ENCODE data around the gene KAT7. TPM values are rescaled to one million over a fixed set of nuclear protein-coding genes. Genes with fewer than 3 reads are reported as not detected.

The KAT7 gene
- total and polyA plus RNA-seq, 5 donors, result 17.5 to 68.2 (median 56.2) TPM

DNA sequence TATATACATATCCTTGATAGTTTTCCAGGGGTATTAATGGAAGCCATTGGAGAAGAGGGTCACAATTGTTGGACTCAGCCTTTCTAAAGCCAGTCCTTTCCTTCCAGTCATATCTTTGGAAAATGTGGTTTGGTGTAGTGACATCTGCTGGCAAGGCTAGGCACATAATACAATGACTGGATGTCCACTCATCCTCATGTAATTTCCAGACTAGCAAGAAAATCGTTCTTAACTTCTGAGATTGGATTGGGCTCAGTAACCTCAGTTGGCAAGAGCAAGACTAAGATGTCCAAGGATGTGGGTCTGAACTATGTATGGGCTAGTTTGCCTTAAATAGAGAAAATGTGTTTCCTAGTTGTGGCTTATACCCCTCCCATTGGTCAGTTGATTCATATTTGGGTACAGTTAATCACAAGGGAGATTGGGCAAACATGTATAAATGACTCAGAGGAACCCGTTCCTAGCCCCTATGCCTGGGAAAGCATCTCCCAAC is 8.7 kb upstream of the KAT7 start:
- Histone ChIP-seq H3K27ac (ENCODE audit: low read length) (no peak overlapping the region), H3K9me3 (ENCODE audit: control insufficient read depth, low read length) (no peaks in the 10 kb centered on the region), H3K4me3 (ENCODE audit: low read length) (no peak overlapping the region)

GRCh38 chr17:49783071-49783715 is 5.3 kb upstream of the KAT7 start:
- intact Hi-C loops (cut with DNase I), result loop anchor here in 2 of 4 donors (10.0 kb wide), 1 partner anchor 208 kb away; the partner anchor contains the start of gene NXPH3 (in 2 of the 2)
- ATAC-seq (no peak), DNase-seq (peak in 1 of 3 donors; percentile 71)

More for the DNA sequence above, 8.7 kb upstream of the KAT7 start:
- Histone ChIP-seq H3K4me1 (ENCODE audit: control insufficient read depth, insufficient read depth, low read length) (peaks cover 5% of the 10 kb centered on the region), H3K27me3 (ENCODE audit: control insufficient read depth, insufficient read depth) (no peaks in the 10 kb centered on the region)
- WGBS, result 14% methylated on average over 2 of the region's 2 CpGs
- ATAC-seq (peak; percentile 49 to 64), DNase-seq (no peak)
- intact Hi-C loops (cut with DNase I), result loop anchor here in 3 of 4 donors (5.0 to 10.0 kb wide), 3 partner anchors 72 to 207 kb away; partner anchors contain the start of genes NXPH3 (in 2 of the 3) and SLC35B1 (in 2 of the 3)

GRCh38 chr17:49783791-49784190 is 4.7 kb upstream of the KAT7 start:
- Histone ChIP-seq H3K27ac (ENCODE audit: low read length) (peak overlapping the region; percentile 6), H3K4me3 (ENCODE audit: low read length) (no peak overlapping the region), H3K4me1 (ENCODE audit: control insufficient read depth, insufficient read depth, low read length) (no peaks in the 10 kb centered on the region), H3K27me3 (ENCODE audit: control insufficient read depth, insufficient read depth) (no peaks in the 10 kb centered on the region), H3K9me3 (ENCODE audit: control insufficient read depth, low read length) (no peaks in the 10 kb centered on the region)
- intact Hi-C loops (cut with DNase I), result loop anchor here in 2 of 4 donors (10.0 kb wide), 1 partner anchor 209 kb away; the partner anchor contains the start of gene NXPH3 (in 2 of the 2)
- no peak for ATAC-seq
- no peak for DNase-seq

More at GRCh38 chr17:49783071-49783715, 5.3 kb upstream of the KAT7 start:
- H3K9me3 ChIP-seq (ENCODE audit: control insufficient read depth, low read length), result no peaks in the 10 kb centered on the region
- 49% methylated on average over 3 of the region's 3 CpGs for WGBS
- peak overlapping the region; percentile 2 for H3K27ac ChIP-seq (ENCODE audit: low read length)
- H3K27me3 ChIP-seq (ENCODE audit: control insufficient read depth, insufficient read depth), result no peaks in the 10 kb centered on the region
- H3K4me3 ChIP-seq (ENCODE audit: low read length), result no peak overlapping the region
- H3K4me1 ChIP-seq (ENCODE audit: control insufficient read depth, insufficient read depth, low read length), result no peaks in the 10 kb centered on the region

DNA sequence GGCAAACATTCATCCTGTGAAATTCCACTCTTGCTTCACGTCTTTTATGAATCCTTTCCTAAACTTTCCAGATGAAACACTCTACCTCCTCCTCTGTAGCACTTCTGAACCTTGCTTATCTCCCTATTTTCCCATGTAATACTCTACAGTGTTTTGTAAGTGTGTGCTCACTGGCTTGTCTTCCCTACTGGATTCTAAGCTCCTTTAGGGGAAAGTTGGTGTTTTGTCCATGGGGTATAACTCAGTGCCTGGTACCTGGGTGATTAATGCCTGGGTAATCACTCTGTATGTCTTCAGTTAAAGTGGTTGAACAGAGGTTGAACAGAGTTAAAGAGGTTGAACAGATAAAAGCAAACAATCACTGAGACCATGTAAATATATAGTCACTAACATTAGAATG is 3.8 kb upstream of the KAT7 start:
- no peak for ATAC-seq
- Histone ChIP-seq H3K9me3 (ENCODE audit: control insufficient read depth, low read length) (no peaks in the 10 kb centered on the region), H3K27me3 (ENCODE audit: control insufficient read depth, insufficient read depth) (no peaks in the 10 kb centered on the region), H3K4me1 (ENCODE audit: control insufficient read depth, insufficient read depth, low read length) (no peaks in the 10 kb centered on the region), H3K27ac (ENCODE audit: low read length) (no peak overlapping the region), H3K4me3 (ENCODE audit: low read length) (no peak overlapping the region)
- no peak for DNase-seq
- intact Hi-C loops (cut with DNase I), result loop anchor here in 3 of 4 donors (5.0 to 10.0 kb wide), 2 partner anchors 77 to 210 kb away; partner anchors contain the start of genes NXPH3 (in 2 of the 3) and SLC35B1 (in 1 of the 3)
- WGBS, result 58% methylated on average over 1 of the region's 1 CpG

- Histone ChIP-seq H3K4me3 (ENCODE audit: low read length) (peak overlapping the region; percentile 83), H3K9me3 (ENCODE audit: control insufficient read depth, low read length) (no peaks in the 10 kb centered on the region), H3K27ac (ENCODE audit: low read length) (peak overlapping the region; percentile 99), H3K27me3 (ENCODE audit: control insufficient read depth, insufficient read depth) (no peaks in the 10 kb centered on the region), H3K4me1 (ENCODE audit: control insufficient read depth, insufficient read depth, low read length) (peaks cover 2% of the 10 kb centered on the region)
- DNase-seq (peak in 1 of 3 donors; percentile 56), ATAC-seq (no peak)
- intact Hi-C loops (cut with DNase I), result loop anchor here in 3 of 4 donors (5.0 to 10.0 kb wide), 2 partner anchors 81 to 213 kb away; partner anchors contain the start of genes NXPH3 (in 2 of the 3) and SLC35B1 (in 1 of the 3)
- 1% methylated on average over 17 of the region's 17 CpGs for WGBS
These were observed 500 bp upstream of the KAT7 start for GRCh38 chr17:49787884-49788477.

DNA sequence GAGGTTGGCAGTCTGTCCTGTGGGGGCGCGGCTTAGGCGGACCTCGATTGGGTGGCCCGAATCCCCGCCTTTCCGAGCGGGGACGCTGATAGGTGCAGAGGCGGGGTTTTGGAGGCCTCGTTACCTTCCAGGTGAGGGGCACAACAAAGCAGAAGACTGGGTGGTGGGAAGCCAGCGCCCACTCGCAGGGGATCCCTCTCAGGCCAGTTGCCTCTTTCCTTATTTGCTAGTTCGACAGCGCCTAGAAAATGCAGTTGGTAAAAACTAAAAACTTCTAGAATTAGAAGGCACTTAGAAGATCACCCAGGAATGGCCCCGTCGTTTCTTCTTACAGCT is 730 bp downstream of the KAT7 start:
- H3K4me3 ChIP-seq (ENCODE audit: low read length), result peak overlapping the region; percentile 42
- H3K9me3 ChIP-seq (ENCODE audit: control insufficient read depth, low read length), result no peaks in the 10 kb centered on the region
- no peaks in the 10 kb centered on the region for H3K27me3 ChIP-seq (ENCODE audit: control insufficient read depth, insufficient read depth)
- peak overlapping the region; percentile 19 for H3K27ac ChIP-seq (ENCODE audit: low read length)
- DNase-seq, result no peak
- 5% methylated on average over 17 of the region's 17 CpGs for WGBS
- peaks cover 2% of the 10 kb centered on the region for H3K4me1 ChIP-seq (ENCODE audit: control insufficient read depth, insufficient read depth, low read length)
- ATAC-seq, result no peak
- intact Hi-C loops (cut with DNase I), result loop anchor here in 3 of 4 donors (5.0 to 10.0 kb wide), 2 partner anchors 82 to 214 kb away; partner anchors contain the start of genes NXPH3 (in 2 of the 3) and SLC35B1 (in 1 of the 3)

GRCh38 chr17:49793309-49793708 is 4.8 kb downstream of the KAT7 start:
- Histone ChIP-seq H3K27ac (ENCODE audit: low read length) (no peak overlapping the region), H3K4me1 (ENCODE audit: control insufficient read depth, insufficient read depth, low read length) (peaks cover 2% of the 10 kb centered on the region), H3K9me3 (ENCODE audit: control insufficient read depth, low read length) (no peaks in the 10 kb centered on the region), H3K27me3 (ENCODE audit: control insufficient read depth, insufficient read depth) (no peaks in the 10 kb centered on the region), H3K4me3 (ENCODE audit: low read length) (no peak overlapping the region)
- intact Hi-C loops (cut with DNase I), result loop anchor here in 1 of 4 donors (10.0 kb wide), 1 partner anchor 51 kb away; the partner anchor contains the start of gene TAC4
- no peak for ATAC-seq
- DNase-seq, result no peak
- 87% methylated on average over 3 of the region's 3 CpGs for WGBS

GRCh38 chr17:49795372-49795771 is 6.9 kb downstream of the KAT7 start:
- Histone ChIP-seq H3K4me1 (ENCODE audit: control insufficient read depth, insufficient read depth, low read length) (no peaks in the 10 kb centered on the region), H3K4me3 (ENCODE audit: low read length) (no peak overlapping the region), H3K27ac (ENCODE audit: low read length) (no peak overlapping the region), H3K9me3 (ENCODE audit: control insufficient read depth, low read length) (no peaks in the 10 kb centered on the region), H3K27me3 (ENCODE audit: control insufficient read depth, insufficient read depth) (no peaks in the 10 kb centered on the region)
- intact Hi-C loops (cut with DNase I), result loop anchor here in 1 of 4 donors (10.0 kb wide), 1 partner anchor 49 kb away; the partner anchor contains the start of gene TAC4
- WGBS, result 84% methylated on average over 5 of the region's 5 CpGs
- ATAC-seq (no peak), DNase-seq (no peak)

GRCh38 chr17:49798182-49798581 is 9.7 kb downstream of the KAT7 start:
- WGBS, result 71% methylated on average over 8 of the region's 8 CpGs
- intact Hi-C loops (cut with DNase I), result loop anchor here in 1 of 4 donors (10.0 kb wide), 1 partner anchor 47 kb away; the partner anchor contains the start of gene TAC4
- peak; percentile 15 to 32 for ATAC-seq
- Histone ChIP-seq H3K9me3 (ENCODE audit: control insufficient read depth, low read length) (no peaks in the 10 kb centered on the region), H3K4me3 (ENCODE audit: low read length) (no peak overlapping the region), H3K27ac (ENCODE audit: low read length) (peak overlapping the region; percentile 67), H3K4me1 (ENCODE audit: control insufficient read depth, insufficient read depth, low read length) (peaks cover 1% of the 10 kb centered on the region), H3K27me3 (ENCODE audit: control insufficient read depth, insufficient read depth) (no peaks in the 10 kb centered on the region)
- no peak for DNase-seq

DNA sequence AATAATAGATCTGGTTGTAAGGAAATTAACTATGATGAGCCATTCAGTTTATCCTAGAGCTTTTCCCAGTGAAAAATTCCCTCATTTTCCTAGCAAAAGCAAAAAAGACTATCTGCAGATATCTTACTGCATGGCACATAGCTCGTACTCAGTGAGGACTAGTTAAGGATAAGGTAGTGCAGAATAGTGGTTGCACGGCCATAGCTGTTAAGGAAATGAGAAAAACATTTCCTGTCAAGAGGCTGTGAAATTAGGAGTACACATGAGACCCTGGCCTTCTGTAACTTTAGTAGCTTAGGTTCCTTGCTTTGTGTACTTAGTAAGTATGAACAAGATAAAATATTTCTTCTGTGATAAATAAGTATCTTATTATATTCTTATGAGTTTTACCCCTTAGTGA is 10.3 kb downstream of the KAT7 start:
- DNase-seq (no peak), ATAC-seq (no peak)
- Histone ChIP-seq H3K4me3 (ENCODE audit: low read length) (no peak overlapping the region), H3K9me3 (ENCODE audit: control insufficient read depth, low read length) (no peaks in the 10 kb centered on the region), H3K4me1 (ENCODE audit: control insufficient read depth, insufficient read depth, low read length) (peaks cover 1% of the 10 kb centered on the region), H3K27me3 (ENCODE audit: control insufficient read depth, insufficient read depth) (no peaks in the 10 kb centered on the region), H3K27ac (ENCODE audit: low read length) (no peak overlapping the region)
- 69% methylated on average over 2 of the region's 2 CpGs for WGBS
- intact Hi-C loops (cut with DNase I), result loop anchor here in 1 of 4 donors (10.0 kb wide), 1 partner anchor 46 kb away; the partner anchor contains the start of gene TAC4

GRCh38 chr17:49809056-49809455 is 20.6 kb downstream of the KAT7 start:
- Histone ChIP-seq H3K27me3 (ENCODE audit: control insufficient read depth, insufficient read depth) (no peaks in the 10 kb centered on the region), H3K4me3 (ENCODE audit: low read length) (no peak overlapping the region), H3K4me1 (ENCODE audit: control insufficient read depth, insufficient read depth, low read length) (peaks cover 4% of the 10 kb centered on the region), H3K9me3 (ENCODE audit: control insufficient read depth, low read length) (no peaks in the 10 kb centered on the region), H3K27ac (ENCODE audit: low read length) (no peak overlapping the region)
- ATAC-seq (no peak), DNase-seq (no peak)
- WGBS, result 78% methylated on average over 4 of the region's 4 CpGs
- intact Hi-C loops (cut with DNase I), result no loop called here

Data from right cardiac atrium (tissue), 5 donors.